Activated T-helper 1 cell treated with Interleukin-2 at 50 U/mL for 16 hours (primary cell): ENCODE results near the gene STAM.

Source experiments
- DNase-seq: peaks from one replicate; pipeline ENCODE4 v3.0.0-alpha.2; 2020; ENCODE audit warnings: low read depth

STAM gene

DNA sequence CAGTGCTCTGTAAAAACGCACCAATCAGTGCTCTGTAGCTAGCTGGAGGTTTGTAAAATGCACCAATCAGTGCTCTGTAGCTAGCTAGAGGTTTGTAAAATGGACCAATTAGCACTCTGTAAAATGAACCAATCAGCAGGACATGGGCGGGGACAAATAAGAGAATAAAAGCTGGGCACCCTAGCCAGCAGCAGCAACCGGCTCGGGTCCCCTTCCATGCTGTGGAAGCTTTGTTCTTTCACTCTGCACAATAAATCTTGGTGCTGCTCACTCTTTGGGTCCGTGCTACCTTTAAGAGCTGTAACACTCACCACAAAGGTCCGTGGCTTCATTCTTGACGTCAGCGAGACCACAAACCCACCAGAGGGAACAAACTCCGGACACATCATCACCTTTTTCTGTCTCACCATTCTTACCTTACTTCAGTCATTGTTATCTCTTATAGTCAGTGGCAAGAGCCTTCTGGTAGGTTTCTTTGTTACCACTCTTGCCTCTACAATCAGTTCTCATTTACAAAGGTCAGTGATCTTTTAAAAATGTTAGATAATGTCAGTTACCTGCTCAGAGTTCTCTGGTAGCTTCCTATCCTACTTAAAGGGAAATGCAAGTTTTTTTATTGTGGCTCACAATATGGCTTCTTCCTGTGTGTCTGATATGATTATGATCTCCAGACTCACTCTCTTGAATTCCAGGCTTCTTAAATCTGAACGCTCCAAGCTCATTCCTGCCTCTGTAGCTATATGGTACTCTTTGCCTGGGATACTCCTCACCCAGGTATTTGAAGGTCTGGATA lies 4.5 kb downstream of the STAM start:
- DNase-seq: peak; percentile 13

GRCh38 chr10:17649052-17649451 lies 5.1 kb downstream of the STAM start:
- DNase-seq: no peak

DNA sequence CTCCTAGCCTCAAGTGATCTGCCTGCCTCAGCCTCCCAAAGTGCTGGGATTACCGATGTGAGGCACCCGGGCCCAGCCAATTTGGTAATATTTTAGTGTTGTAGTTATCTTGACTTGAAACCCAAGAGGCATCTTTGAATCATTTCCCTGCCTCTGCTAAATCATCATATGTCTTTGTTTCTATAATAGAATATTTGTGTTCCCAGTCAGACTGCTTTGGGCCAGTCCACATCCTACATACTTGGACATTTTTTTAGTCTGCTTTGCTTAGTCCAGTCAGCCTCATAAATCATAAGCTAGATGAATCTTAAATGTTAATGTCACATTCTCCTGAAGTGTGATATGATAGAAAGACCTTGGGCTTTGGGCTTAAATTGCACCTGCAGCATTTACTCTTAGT lies 5.9 kb downstream of the STAM start:
- no peak for DNase-seq

DNA sequence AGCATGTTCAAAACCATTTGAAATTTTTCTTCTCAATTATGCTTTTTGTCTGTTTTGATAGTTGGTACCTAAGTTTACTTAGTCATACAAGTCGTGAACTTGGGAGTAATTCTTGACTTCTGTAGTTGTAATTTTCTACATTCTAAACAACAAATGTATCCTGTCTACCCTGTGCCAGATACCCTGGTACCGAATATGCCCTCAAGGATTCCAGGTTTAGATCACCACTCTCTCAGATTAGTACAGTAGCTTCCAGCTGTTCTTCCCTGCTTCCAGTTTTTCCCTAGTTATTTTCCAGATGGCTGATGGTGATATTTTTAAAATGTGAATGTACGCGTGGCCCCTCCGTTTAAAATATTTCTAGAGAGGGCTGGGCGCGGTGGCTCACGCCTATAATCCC lies 6.5 kb downstream of the STAM start:
- DNase-seq: no peak

GRCh38 chr10:17651896-17652295 lies 7.9 kb downstream of the STAM start:
- no peak for DNase-seq

- DNase-seq: no peak
Measured at GRCh38 chr10:17652585-17652984, 8.6 kb downstream of the STAM start.

GRCh38 chr10:17655009-17655408 lies 11.1 kb downstream of the STAM start:
- DNase-seq: no peak

DNA sequence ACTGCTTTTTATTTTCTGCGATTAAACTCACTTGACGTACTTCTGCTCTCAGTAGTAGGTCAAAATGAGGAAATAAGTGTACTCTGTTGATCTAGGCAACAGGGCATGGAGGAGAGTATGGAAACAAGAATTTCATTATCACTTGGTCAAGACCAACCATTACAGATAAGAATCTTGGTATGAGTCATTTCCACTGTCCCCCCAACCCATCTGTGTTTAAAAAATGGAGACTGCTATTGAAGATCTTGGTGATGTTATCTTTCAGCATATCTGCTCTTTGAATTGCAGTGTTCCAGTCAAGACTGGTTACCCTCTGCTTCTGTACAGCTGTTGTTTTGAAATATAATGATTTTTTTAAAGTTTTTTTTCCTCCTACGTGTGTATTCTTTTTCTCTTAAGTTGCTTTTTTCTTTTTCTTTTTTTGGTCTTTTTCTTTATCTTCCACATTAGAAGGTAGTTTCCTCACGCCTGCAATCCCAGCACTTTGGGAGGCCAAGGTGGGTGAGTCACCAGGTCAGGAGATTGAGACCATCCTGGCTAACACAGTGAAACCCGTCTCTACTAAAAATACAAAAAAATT lies 11.7 kb downstream of the STAM start:
- DNase-seq: no peak

DNA sequence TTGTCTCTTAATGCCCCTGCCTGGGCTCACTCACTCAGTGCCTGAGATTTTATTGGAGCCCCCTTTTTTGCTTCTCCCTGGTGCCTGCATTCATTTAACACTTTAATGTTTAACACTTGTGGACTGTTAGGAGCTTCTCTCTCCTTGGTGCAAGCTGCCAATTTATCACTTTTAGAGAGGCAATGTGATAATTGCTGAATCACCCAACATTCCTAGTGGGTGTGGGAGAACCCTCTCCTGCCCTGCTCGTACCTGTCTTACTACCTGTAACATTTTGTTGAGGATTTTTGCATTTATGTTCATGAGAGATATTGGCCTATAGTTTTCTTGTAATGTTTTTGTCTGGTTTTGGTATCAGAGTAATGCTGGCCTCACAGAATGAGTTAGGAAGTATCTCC lies 13.2 kb downstream of the STAM start:
- no peak for DNase-seq

GRCh38 chr10:17659365-17659764 lies 15.4 kb downstream of the STAM start:
- DNase-seq: no peak

DNA sequence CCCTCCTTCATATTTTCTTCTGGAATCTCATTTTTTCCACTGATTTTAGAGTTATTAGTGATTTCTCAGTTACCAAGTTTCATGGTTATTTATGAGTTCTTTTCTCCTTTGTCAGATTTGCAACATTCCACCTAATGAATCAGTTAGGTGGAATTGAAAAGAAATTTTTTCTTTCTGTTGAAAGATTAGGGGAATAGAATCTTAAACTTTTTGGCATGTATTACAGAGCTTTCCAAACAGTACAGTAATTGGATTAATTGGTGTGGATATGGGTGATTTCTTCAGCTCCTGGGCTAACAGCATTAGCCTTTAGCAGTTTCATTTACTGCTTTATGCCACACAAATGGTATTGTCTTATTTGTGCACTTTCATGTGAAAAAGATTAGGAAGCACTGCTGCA lies 17.0 kb downstream of the STAM start:
- DNase-seq: no peak

- DNase-seq: no peak
Measured at GRCh38 chr10:17661510-17661909, 17.6 kb downstream of the STAM start.

DNA sequence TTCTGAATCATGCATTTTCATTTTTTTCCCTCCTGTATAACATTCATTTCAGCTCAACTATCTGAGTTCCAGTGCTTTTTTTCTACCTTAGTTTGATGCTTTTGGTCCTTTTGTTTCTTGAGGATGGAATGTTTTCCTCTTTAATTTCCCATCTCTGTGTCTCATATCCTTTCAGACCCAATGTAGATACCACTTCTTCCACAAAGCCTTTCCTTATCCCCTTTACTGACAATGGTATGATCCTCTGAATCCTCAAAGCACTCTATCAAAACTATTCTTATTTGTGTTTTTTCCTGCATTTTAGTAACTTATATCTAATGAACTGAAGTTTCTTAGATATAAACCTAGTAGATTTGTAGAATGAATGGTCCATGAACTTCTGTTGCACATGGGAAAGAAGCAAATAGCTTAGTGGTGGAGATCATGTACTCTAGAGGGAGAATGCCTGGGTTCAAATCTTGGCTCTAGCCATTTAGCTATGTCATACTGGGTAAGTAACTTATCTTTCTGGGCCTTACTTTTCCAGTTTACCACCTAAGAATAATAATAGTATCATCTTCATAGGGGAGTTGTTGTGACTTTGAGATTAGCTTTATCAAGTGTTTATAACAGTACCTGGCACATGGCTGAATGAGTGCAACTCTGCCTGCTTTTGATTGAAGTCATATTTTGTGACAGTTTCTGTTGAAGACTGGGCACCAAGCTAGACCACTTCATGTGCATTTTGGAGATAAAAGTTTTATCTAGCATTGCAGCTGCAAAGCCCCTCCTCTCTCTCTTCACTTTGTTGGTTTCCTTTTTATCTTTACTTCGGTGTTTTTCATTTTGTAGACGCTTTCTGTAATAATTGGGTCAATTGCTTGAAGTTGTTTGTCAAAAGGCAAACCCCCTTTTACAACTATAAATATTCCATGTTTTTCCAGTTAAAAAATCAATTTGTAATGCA lies 18.5 kb downstream of the STAM start:
- no peak for DNase-seq

GRCh38 chr10:17663450-17663849 lies 19.5 kb downstream of the STAM start:
- no peak for DNase-seq

- no peak for DNase-seq
Measured at GRCh38 chr10:17665747-17666146, 21.8 kb downstream of the STAM start.

- DNase-seq: no peak
Measured at GRCh38 chr10:17668435-17669184, 24.7 kb downstream of the STAM start.

- no peak for DNase-seq
Measured at GRCh38 chr10:17669185-17669872, 25.4 kb downstream of the STAM start.

GRCh38 chr10:17671307-17671706 lies 27.4 kb downstream of the STAM start:
- DNase-seq: no peak

DNA sequence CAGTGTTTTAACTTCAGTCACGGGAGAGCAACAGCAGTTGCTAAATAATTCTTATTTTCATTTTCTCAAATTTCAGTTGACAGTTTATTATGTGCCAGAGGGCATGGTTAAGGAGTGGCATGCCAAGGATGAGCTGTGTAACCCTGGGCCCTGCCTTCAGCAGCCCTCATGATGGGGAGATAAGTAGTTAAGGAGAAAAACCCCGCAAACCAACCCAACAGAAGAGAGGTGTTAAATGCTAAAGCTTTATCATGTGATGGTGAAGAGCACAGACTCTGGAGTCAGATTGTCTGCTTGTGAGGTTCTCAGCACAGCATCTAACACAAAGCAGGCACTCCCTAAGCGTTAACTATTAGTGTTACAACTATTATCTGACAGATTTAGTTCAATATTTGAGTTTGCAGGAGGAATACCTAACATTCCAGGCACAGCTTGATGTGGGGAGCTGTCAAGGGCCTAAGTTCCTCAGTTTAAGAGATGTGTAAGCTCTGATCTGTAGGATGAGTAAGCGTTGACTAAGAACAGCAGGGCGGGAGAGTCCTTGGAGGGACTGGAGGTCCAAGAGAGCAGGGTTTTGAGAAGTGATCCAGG lies 29.6 kb downstream of the STAM start:
- no peak for DNase-seq

DNA sequence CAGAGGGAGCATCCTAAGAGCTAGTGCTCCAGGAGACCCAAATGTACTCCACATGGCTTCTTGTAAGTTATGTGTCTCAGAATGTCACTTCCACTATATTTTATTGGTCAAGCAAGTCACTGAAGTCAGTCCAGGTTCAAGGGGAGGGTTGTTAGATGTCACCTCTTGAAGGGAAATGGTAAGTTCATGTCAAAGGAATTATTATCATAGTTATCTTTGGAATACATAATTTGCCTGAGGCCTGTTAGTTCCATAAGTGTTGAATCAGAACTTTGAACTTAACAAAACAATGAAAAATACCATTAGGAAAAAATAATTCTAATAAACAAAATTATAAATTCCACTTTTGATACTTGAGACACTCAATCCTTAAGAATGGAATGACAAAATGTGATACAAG lies 30.6 kb downstream of the STAM start:
- DNase-seq: no peak

DNA sequence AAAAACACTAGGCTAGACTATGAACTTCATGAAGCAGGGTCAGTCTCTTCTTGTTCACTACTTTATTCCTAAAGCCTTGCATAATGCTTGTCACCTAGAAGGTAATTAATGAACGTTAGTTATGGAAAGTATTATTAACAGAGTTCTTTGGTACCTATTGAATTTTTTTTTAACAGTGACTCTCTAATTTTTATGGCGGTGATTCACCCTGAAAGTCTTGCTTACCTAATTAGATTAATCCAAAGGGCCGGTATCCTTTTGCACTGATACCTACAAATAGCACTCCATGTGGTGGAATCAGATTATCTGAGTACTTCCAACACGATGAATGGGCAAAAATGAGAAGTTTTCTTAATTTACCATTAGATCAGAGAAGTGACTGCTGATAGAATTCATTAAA lies 31.7 kb downstream of the STAM start:
- no peak for DNase-seq
